AG09309 (cell line): ENCODE measurements around the gene CDC5L.

Source experiments
- DNase-seq: peaks from one replicate; pipeline ENCODE4 v3.0.0-alpha.2; 2010; ENCODE audit warnings: low read depth
- H3K4me3 ChIP-seq: 2 replicates; pipeline ENCODE4 v1.5.1; 2011; ENCODE audit warnings: mild to moderate bottlenecking, low read depth, low read length, moderate library complexity; ENCODE audit not compliant: control insufficient read depth
- CTCF ChIP-seq: IDR thresholded peaks from 2 replicates; pipeline ENCODE4 v1.5.1; 2011; ENCODE audit warnings: mild to moderate bottlenecking, low read depth, low read length, inconsistent platforms; ENCODE audit not compliant: insufficient read depth, control insufficient read depth; ENCODE audit errors: missing control alignments

The CDC5L gene

DNA sequence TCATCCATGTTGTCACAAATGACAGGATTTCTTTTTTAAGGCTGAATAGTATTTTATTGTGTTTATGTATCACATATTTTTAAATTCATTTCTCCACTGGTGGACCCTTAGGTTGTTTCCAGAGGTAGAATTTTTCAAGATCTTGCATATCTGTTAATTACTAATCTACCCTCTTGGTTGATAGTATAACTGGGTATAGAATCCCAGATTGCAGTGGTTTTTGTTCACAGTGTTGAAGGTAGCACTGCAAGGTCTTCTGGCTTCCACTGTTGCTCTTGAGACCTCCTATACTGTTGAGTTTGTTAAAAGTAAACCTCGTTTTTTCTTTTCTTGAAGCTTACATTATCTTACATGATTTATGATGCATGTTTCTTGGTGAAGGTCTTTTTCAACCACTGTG is 22.9 kb downstream of the CDC5L start:
- TF ChIP-seq CTCF, result no peak
- no peak overlapping the region for H3K4me3 ChIP-seq
- no peak for DNase-seq

DNA sequence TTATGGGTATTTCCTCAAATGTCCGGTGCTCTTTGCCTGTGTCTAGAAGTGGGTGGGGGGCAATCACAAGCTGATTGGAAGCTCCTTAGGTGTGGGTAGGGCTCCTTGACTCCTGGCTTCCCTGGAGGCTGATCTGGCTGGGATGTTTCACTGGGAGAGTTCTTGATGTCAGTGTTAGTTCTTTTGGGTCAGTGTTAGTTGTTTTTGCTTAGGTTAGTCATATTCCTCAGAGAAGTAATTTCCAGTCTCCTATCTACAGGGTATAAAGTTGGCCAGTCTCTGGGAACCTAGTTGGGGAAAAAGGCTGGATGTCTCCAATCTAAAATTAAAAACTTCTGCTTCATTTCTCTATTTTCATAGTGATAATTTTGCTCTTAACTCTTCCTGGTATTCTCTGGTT is 23.6 kb downstream of the CDC5L start:
- no peak for TF ChIP-seq CTCF
- H3K4me3 ChIP-seq, result no peak overlapping the region

GRCh38 chr6:44415449-44415848 is 27.9 kb downstream of the CDC5L start:
- DNase-seq, result no peak

More for the DNA sequence above, 23.6 kb downstream of the CDC5L start:
- no peak for DNase-seq

GRCh38 chr6:44415873-44416502 is 28.5 kb downstream of the CDC5L start:
- no peak overlapping the region for H3K4me3 ChIP-seq
- DNase-seq, result no peak
- no peak for TF ChIP-seq CTCF

More at GRCh38 chr6:44415449-44415848, 27.9 kb downstream of the CDC5L start:
- no peak overlapping the region for H3K4me3 ChIP-seq
- no peak for TF ChIP-seq CTCF

DNA sequence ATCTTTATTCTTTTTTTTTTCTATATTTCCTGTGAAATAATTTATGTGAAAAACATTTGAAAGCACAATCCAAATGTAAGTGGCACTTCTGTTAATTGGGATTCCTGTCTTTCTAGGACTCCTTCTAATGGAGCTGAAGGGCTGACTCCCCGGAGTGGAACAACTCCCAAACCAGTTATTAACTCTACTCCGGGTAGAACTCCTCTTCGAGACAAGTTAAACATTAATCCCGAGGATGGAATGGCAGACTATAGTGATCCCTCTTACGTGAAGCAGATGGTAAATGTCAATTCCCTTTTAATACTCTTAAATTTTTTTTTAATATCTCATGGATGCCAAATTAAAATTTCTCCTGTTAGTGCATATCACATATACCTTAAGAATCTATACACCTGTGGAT is 35.0 kb downstream of the CDC5L start:
- TF ChIP-seq CTCF, result no peak
- H3K4me3 ChIP-seq, result no peak overlapping the region
- no peak for DNase-seq

GRCh38 chr6:44423306-44423705 is 35.8 kb downstream of the CDC5L start:
- H3K4me3 ChIP-seq, result no peak overlapping the region
- TF ChIP-seq CTCF, result no peak
- no peak for DNase-seq
